Endodermal cell (in vitro differentiated cells): Measurements from ENCODE around the gene ZEB2. TPM values are rescaled to one million over a fixed set of nuclear protein-coding genes. Genes with fewer than 3 reads are reported as not detected.

Experiments used
- DNase-seq: peaks from one replicate; pipeline ENCODE4 v3.0.0-alpha.2; 2017
- H3K27ac ChIP-seq: 2 replicates; pipeline ENCODE4 v1.5.1; 2013; ENCODE audit warnings: mild to moderate bottlenecking, low read depth, low read length, moderate library complexity
- H3K27me3 ChIP-seq: 2 replicates; pipeline ENCODE4 v1.6.1; 2013; ENCODE audit warnings: mild to moderate bottlenecking, low read length, moderate library complexity; ENCODE audit not compliant: insufficient read depth, control insufficient read depth, poor library complexity, severe bottlenecking
- H3K36me3 ChIP-seq: 2 replicates; pipeline ENCODE4 v1.7.0; 2013; ENCODE audit warnings: mild to moderate bottlenecking, low read length, moderate library complexity; ENCODE audit not compliant: control insufficient read depth, insufficient read depth
- H3K4me1 ChIP-seq: one replicate; pipeline ENCODE4 v1.7.0; 2013; ENCODE audit warnings: low read length; ENCODE audit not compliant: control insufficient read depth, insufficient read depth
- H3K4me3 ChIP-seq: 2 replicates; pipeline ENCODE4 v1.5.1; 2013; ENCODE audit warnings: mild to moderate bottlenecking, low read length, moderate library complexity
- H3K9ac ChIP-seq: 2 replicates; pipeline ENCODE4 v1.6.1; 2013; ENCODE audit warnings: mild to moderate bottlenecking, low read length, moderate library complexity; ENCODE audit not compliant: poor library complexity, severe bottlenecking; ENCODE audit errors: extremely low read depth
- H3K9me3 ChIP-seq: 2 replicates; pipeline ENCODE4 v1.6.1; 2013; ENCODE audit warnings: mild to moderate bottlenecking, low read length, moderate library complexity; ENCODE audit not compliant: control insufficient read depth
- H3K27ac Mint-ChIP-seq: 2 replicates; pipeline ENCODE4 v1.8.0; 2020; ENCODE audit warnings: mixed read lengths
- H3K27me3 Mint-ChIP-seq: 2 replicates; pipeline ENCODE4 v1.8.0; 2021; ENCODE audit warnings: mild to moderate bottlenecking, mixed read lengths; ENCODE audit not compliant: insufficient read depth
- H3K36me3 Mint-ChIP-seq: 2 replicates; pipeline ENCODE4 v1.8.0; 2020; ENCODE audit warnings: low read depth, mixed read lengths
- H3K4me1 Mint-ChIP-seq: 2 replicates; pipeline ENCODE4 v1.8.0; 2020; ENCODE audit warnings: mixed read lengths
- H3K4me3 Mint-ChIP-seq: 2 replicates; pipeline ENCODE4 v1.8.0; 2020; ENCODE audit warnings: mild to moderate bottlenecking, moderate library complexity, mixed read lengths
- H3K9me3 Mint-ChIP-seq: 2 replicates; pipeline ENCODE4 v1.8.0; 2020; ENCODE audit warnings: mild to moderate bottlenecking, mixed read lengths
- CTCF ChIP-seq: fragments of 200-600 bp; sonication (generic); conservative IDR thresholded peaks from 2 replicates; pipeline ENCODE4 v1.5.0; 2021; ENCODE audit warnings: antibody characterized with exemption, mild to moderate bottlenecking
- WGBS, 2 experiments: methylation state at CpG; one replicate each; pipeline versions ENCODE4 v1.1.5 to v1.1.7; 2013; ENCODE audit warnings: missing lambda C conversion rate in 2 of 2, mixed read lengths in 1 of 2; ENCODE audit not compliant: insufficient coverage in 1 of 2, insufficient read length in 1 of 2; 5-methylcytosine and 5-hydroxymethylcytosine counted together
- total RNA-seq, 2 donors: library from RNA; stranded (reverse); fragmentation: NEBNext Ultra II Directional in 1 of 2; extraction: Animal tissue kit (Norgen Biotek cat#: 25700) in 1 of 2; gene quantifications; 2 replicates in 1 of 2; 3 replicates in 1 of 2; pipeline ENCODE4 v1.2.1, GENCODE V29; 2021

The ZEB2 gene
- total RNA-seq, 2 donors from 2014 or later, result 0.29 to 0.31 TPM

- no peak overlapping the region for H3K4me3 Mint-ChIP-seq
- no peaks in the 10 kb centered on the region for H3K9me3 ChIP-seq
- no peaks in the 10 kb centered on the region for H3K9me3 Mint-ChIP-seq
- 93 to 94% methylated on average over 2 to 4 of the region's 4 CpGs for WGBS, 2 experiments
- DNase-seq, result no peak
- H3K27ac ChIP-seq, result no peak overlapping the region
- H3K4me1 ChIP-seq, result no peaks in the 10 kb centered on the region
- no peak overlapping the region for H3K27ac Mint-ChIP-seq
- H3K4me3 ChIP-seq, result no peak overlapping the region
- H3K36me3 ChIP-seq, result no peaks in the 10 kb centered on the region
- H3K36me3 Mint-ChIP-seq, result no peaks in the 10 kb centered on the region
- TF ChIP-seq CTCF, result no peak
- no peak overlapping the region for H3K9ac ChIP-seq
- H3K27me3 Mint-ChIP-seq, result peaks cover 2% of the 10 kb centered on the region
- H3K27me3 ChIP-seq, result no peaks in the 10 kb centered on the region
- no peaks in the 10 kb centered on the region for H3K4me1 Mint-ChIP-seq
Observed at GRCh38 chr2:144358979-144359541, 160.9 kb downstream of the ZEB2 start.

- Histone ChIP-seq H3K36me3 (no peaks in the 10 kb centered on the region), H3K27ac (no peak overlapping the region), H3K27me3 (no peaks in the 10 kb centered on the region), H3K4me1 (no peaks in the 10 kb centered on the region), H3K4me3 (no peak overlapping the region), H3K9me3 (no peaks in the 10 kb centered on the region), H3K9ac (no peak overlapping the region)
- H3K9me3 Mint-ChIP-seq, result no peaks in the 10 kb centered on the region
- H3K27me3 Mint-ChIP-seq, result peaks cover 2% of the 10 kb centered on the region
- no peak overlapping the region for H3K4me3 Mint-ChIP-seq
- no peak for DNase-seq
- no peaks in the 10 kb centered on the region for H3K36me3 Mint-ChIP-seq
- H3K4me1 Mint-ChIP-seq, result no peaks in the 10 kb centered on the region
- TF ChIP-seq CTCF, result no peak
- WGBS, 2 experiments, result 92 to 100% methylated on average over 1 to 3 of the region's 3 CpGs
- no peak overlapping the region for H3K27ac Mint-ChIP-seq
Observed at GRCh38 chr2:144358374-144358964, 161.4 kb downstream of the ZEB2 start.

GRCh38 chr2:144357623-144358373, 162.1 kb downstream of the ZEB2 start:
- TF ChIP-seq CTCF, result no peak
- Histone ChIP-seq H3K9me3 (no peaks in the 10 kb centered on the region), H3K27ac (no peak overlapping the region), H3K27me3 (no peaks in the 10 kb centered on the region), H3K4me3 (no peak overlapping the region), H3K9ac (no peak overlapping the region), H3K36me3 (no peaks in the 10 kb centered on the region), H3K4me1 (no peaks in the 10 kb centered on the region)
- Mint-ChIP-seq H3K27ac (no peak overlapping the region), H3K4me1 (no peaks in the 10 kb centered on the region), H3K27me3 (peaks cover 2% of the 10 kb centered on the region), H3K36me3 (no peaks in the 10 kb centered on the region), H3K9me3 (no peaks in the 10 kb centered on the region), H3K4me3 (no peak overlapping the region)
- WGBS, 2 experiments, result 81 to 94% methylated on average over 2 to 4 of the region's 4 CpGs
- no peak for DNase-seq
